ENCODE measurements around the gene ZNF354B.

Gene ZNF354B

GRCh38 chr5:178931846-178932760 is 72.3 kb downstream of the ZNF354B start:
- Histone ChIP-seq H3K9me3 (ENCODE audit: control extremely low read depth in 1 of 5, control insufficient read depth in 4 of 5, insufficient read depth in 2 of 5, low read depth in 1 of 5, low read length in 4 of 5) (peaks cover 7 to 92% (median 75%) of the 10 kb centered on the region in 5 experiments), H3K4me1 (ENCODE audit: control extremely low read depth in 1 of 4, control insufficient read depth in 4 of 4, insufficient read depth in 4 of 4, low read length in 3 of 4) (no peaks in the 10 kb centered on the region), H3K4me3 (ENCODE audit: control insufficient read depth in 1 of 7, extremely low read depth in 1 of 7, insufficient read depth in 4 of 7, low read depth in 2 of 7, low read length in 6 of 7) (no peak overlapping the region), H3K27ac (ENCODE audit: insufficient read depth in 1 of 2, low read depth in 1 of 2, low read length in 2 of 2, poor library complexity in 1 of 2, severe bottlenecking in 2 of 2) (no peak overlapping the region), H3K27me3 (replicated peaks in 2 of 5; ENCODE audit: control insufficient read depth in 4 of 5, insufficient read depth in 5 of 5, low read length in 4 of 5) (no peaks in the 10 kb centered on the region), H3K36me3 (ENCODE audit: control insufficient read depth in 4 of 4, insufficient read depth in 4 of 4, low read length in 3 of 4) (peaks cover 0 to 30% (median 4%) of the 10 kb centered on the region in 4 experiments)
- CTCF ChIA-PET = interaction anchor here (0.7 kb wide), 1 partner anchor 1891 kb away, joined by 3 read pairs; no protein-coding TSS in a partner anchor
- WGBS (ENCODE audit: insufficient coverage) = 100% methylated on average over 4 of the region's 11 CpGs
- POLR2A ChIA-PET = no interaction called here
- DNase-seq = no peak

All from common myeloid progenitor, CD34-positive (primary cell).